K562 (cell line): Measurements from ENCODE around the gene ADD2. TPM values are rescaled to one million over a fixed set of nuclear protein-coding genes. Genes with fewer than 3 reads are reported as not detected.
A peak's percentile ranks its signal among the peaks of the same experiment; 100 is the strongest.

Source experiments
- ATF7 ChIP-seq: fragments of 450-650 bp; IDR thresholded peaks from 2 replicates; pipeline ENCODE4 v1.7.1; 2014; ENCODE audit warnings: mild to moderate bottlenecking, moderate library complexity
- CREB3 ChIP-seq: fragments of 450-650 bp; conservative IDR thresholded peaks from 2 replicates; pipeline ENCODE4 v1.6.1; 2016; ENCODE audit warnings: missing genetic modification characterization, low read depth, mild to moderate bottlenecking, missing compliant biosample characterization, moderate library complexity
- CREM ChIP-seq: IDR thresholded peaks from 2 replicates; pipeline ENCODE4 v1.6.1; 2014; ENCODE audit warnings: antibody characterized with exemption, low read depth
- CTBP1 ChIP-seq: fragments of 450-650 bp; IDR thresholded peaks from 2 replicates; pipeline ENCODE4 v1.6.1; 2016; ENCODE audit warnings: borderline replicate concordance
- FOXK2 ChIP-seq, 2 experiments: fragments of 450-650 bp; IDR thresholded peaks in 1 of 2; conservative IDR thresholded peaks in 1 of 2; 2 replicates each; pipeline ENCODE4 v1.6.1; 2016; ENCODE audit warnings: low read depth in 2 of 2, mild to moderate bottlenecking in 1 of 2
- GATA2 ChIP-seq: sonication (generic); formaldehyde crosslinking; IDR thresholded peaks from 2 replicates; pipeline ENCODE4 v1.4.0; 2020; ENCODE audit warnings: mild to moderate bottlenecking, missing genetic modification reagents
- HDAC1 ChIP-seq, 2 experiments: fragments of 450-650 bp; IDR thresholded peaks; 2 replicates each; pipeline ENCODE4 v1.6.1; 2016 to 2017; ENCODE audit warnings: inconsistent platforms in 1 of 2, mild to moderate bottlenecking in 1 of 2, moderate library complexity in 1 of 2
- KDM1A ChIP-seq, 2 experiments: fragments of 450-650 bp; IDR thresholded peaks; 2 replicates each; pipeline ENCODE4 v1.6.1; 2016; ENCODE audit warnings: mild to moderate bottlenecking in 2 of 2
- MEF2D ChIP-seq: conservative IDR thresholded peaks from 2 replicates; pipeline ENCODE4 v1.6.1; 2016; ENCODE audit warnings: low read depth, missing genetic modification characterization, missing compliant biosample characterization
- MNT ChIP-seq, 2 experiments: fragments of 450-650 bp; conservative IDR thresholded peaks; 2 replicates each; pipeline ENCODE4 v1.6.1; 2017; ENCODE audit warnings: mild to moderate bottlenecking in 2 of 2, moderate library complexity in 2 of 2
- NFIC ChIP-seq: fragments of 450-650 bp; IDR thresholded peaks from 2 replicates; pipeline ENCODE4 v1.6.1; 2017; ENCODE audit warnings: mild to moderate bottlenecking, inconsistent platforms
- NONO ChIP-seq, 2 experiments: fragments of 200-400 bp in 1 of 2; fragments of 450-650 bp in 1 of 2; formaldehyde crosslinking in 1 of 2; IDR thresholded peaks; 2 replicates each; pipeline ENCODE4 v1.6.1; 2017; ENCODE audit warnings: low read depth in 2 of 2, mild to moderate bottlenecking in 2 of 2, moderate library complexity in 2 of 2, low read length in 1 of 2
- OTX1 ChIP-seq: fragments of 450-650 bp; formaldehyde crosslinking; IDR thresholded peaks from 2 replicates; pipeline ENCODE4 v1.4.0; 2022; ENCODE audit warnings: mild to moderate bottlenecking
- PML ChIP-seq: IDR thresholded peaks from 2 replicates; pipeline ENCODE4 v1.6.1; 2012; ENCODE audit warnings: low read length, inconsistent platforms
- RBFOX2 ChIP-seq: fragments of 200-400 bp; formaldehyde crosslinking; IDR thresholded peaks from 2 replicates; pipeline ENCODE4 v1.6.1; 2017; ENCODE audit warnings: low read depth, mild to moderate bottlenecking, low read length, moderate library complexity
- SMARCE1 ChIP-seq: fragments of 450-650 bp; IDR thresholded peaks from 2 replicates; pipeline ENCODE4 v1.7.1; 2016; ENCODE audit warnings: mild to moderate bottlenecking
- SREBF1 ChIP-seq: fragments of 150-350 bp; IDR thresholded peaks from 2 replicates; pipeline ENCODE4 v1.6.1; 2014; ENCODE audit warnings: antibody characterized with exemption, low read depth, low read length, borderline replicate concordance
- SUPT5H ChIP-seq: fragments of 450-650 bp; IDR thresholded peaks from 2 replicates; pipeline ENCODE4 v1.6.1; 2016
- TAL1 ChIP-seq: fragments of 450-650 bp; IDR thresholded peaks from 2 replicates; pipeline ENCODE4 v1.6.1; 2016; ENCODE audit warnings: mild to moderate bottlenecking
- ZBTB11 ChIP-seq, 3 experiments: fragments of 200-800 bp in 1 of 3; fragments of 250-450 bp in 1 of 3; fragments of 450-650 bp in 1 of 3; sonication (Bioruptor Pico) in 1 of 3; sonication (Bioruptor generic) in 1 of 3; formaldehyde crosslinking in 1 of 3; IDR thresholded peaks; 2 replicates each; pipeline versions ENCODE4 v1.6.1 to v1.8.0; 2016 to 2022; ENCODE audit warnings: mild to moderate bottlenecking in 2 of 3, missing genetic modification characterization in 2 of 3, missing compliant biosample characterization in 1 of 3, moderate library complexity in 1 of 3
- ZBTB17 ChIP-seq: fragments of 450-650 bp; formaldehyde crosslinking; IDR thresholded peaks from 2 replicates; pipeline ENCODE4 v1.4.0; 2020; ENCODE audit warnings: mild to moderate bottlenecking
- ZNF511 ChIP-seq: sonication (generic); formaldehyde crosslinking; IDR thresholded peaks from 2 replicates; pipeline ENCODE4 v1.8.0; 2022; ENCODE audit warnings: mild to moderate bottlenecking, missing genetic modification reagents
- polyA plus RNA-seq, 8 experiments: library from polyadenylated mRNA; depleted of rRNA in 4 of 8; stranded (reverse) in 5 of 8; unstranded in 3 of 8; fragments of >200 nt; fragmentation: Nextera tagmentation in 2 of 8; fragmentation: Illumina TruSeq in 1 of 8; extraction: Ambion mirVana in 2 of 8; extraction: Trizol in 1 of 8; gene quantifications; 2 replicates each; pipeline versions ENCODE4 v1.2.1 to v1.2.3, GENCODE V29; 2011 to 2014; ENCODE audit warnings: inconsistent platforms in 1 of 8, missing spikeins in 1 of 8
- total RNA-seq, 7 experiments: library from RNA; depleted of rRNA in 6 of 7; stranded (reverse); fragments of >200 nt in 6 of 7; fragmentation: Illumina TruSeq in 2 of 7; extraction: Trizol in 2 of 7; gene quantifications; 2 replicates each; pipeline versions ENCODE4 v1.2.1 to v1.2.3, GENCODE V29; 2011 to 2021; ENCODE audit warnings: low replicate concordance in 1 of 7

The ADD2 gene
- total and polyA plus RNA-seq, 9 of the 15 experiments (the other 6 are each of a cell fraction or from before 2014, with no cell fraction given) = 3.5 to 63.0 (median 36.2) TPM

GRCh38 chr2:70717431-70718038, 50.5 kb downstream of the ADD2 start (continued):
- TF ChIP-seq PML = peak; percentile 76
- TF ChIP-seq NFIC = peak; percentile 61; the same call in 1 of the 2 replicates
- TF ChIP-seq RBFOX2 = peak; percentile 38
- TF ChIP-seq ZBTB11 (CRISPR knock-in tag; IDR thresholded peaks at IDR 0.05) = 0 out of 6 replicates have a peak, but pooled peaks of 1 of the 3 experiments have one; percentile 44
- TF ChIP-seq SMARCE1 = peak; percentile 85
- TF ChIP-seq SUPT5H = 0 out of 2 replicates have a peak, but pooled peaks have one; percentile 30
- peak; percentile 58; the same call in 1 of the 2 replicates for TF ChIP-seq ZBTB17 (CRISPR knock-in tag)
- peak; percentile 89 for TF ChIP-seq TAL1
- no peak for TF ChIP-seq SREBF1
- no peak for TF ChIP-seq OTX1 (CRISPR knock-in tag)
- TF ChIP-seq NONO (IDR thresholded peaks at IDR 0.05; ENCODE audit: low read depth in 2 of 2, low read length in 1 of 2) = peak in 1 of 2 experiments; percentile 30; a peak in 1 of 4 replicates
- peak in 1 of 2 experiments; percentile 45; a peak in 1 of 4 replicates for TF ChIP-seq HDAC1 (IDR thresholded peaks at IDR 0.05)
- 0 out of 2 replicates have a peak, but pooled peaks have one; percentile 17 for TF ChIP-seq MEF2D (tag)
- peak; percentile 20; the same call in 1 of the 2 replicates for TF ChIP-seq CREM
- TF ChIP-seq ZNF511 = no peak
- TF ChIP-seq MNT (conservative IDR thresholded peaks at IDR 0.05) = 0 out of 4 replicates have a peak, but pooled peaks of 1 of the 2 experiments have one; percentile 34
- TF ChIP-seq KDM1A (IDR thresholded peaks at IDR 0.05) = peak; percentile 35 to 43; a peak in 1 of 4 replicates
- TF ChIP-seq CREB3 = no peak
- peak; percentile 70; the same call in 1 of the 2 replicates for TF ChIP-seq ATF7
- peak; percentile 77 for TF ChIP-seq GATA2 (CRISPR knock-in tag)
- peak; percentile 48; the same call in 1 of the 2 replicates for TF ChIP-seq CTBP1
- TF ChIP-seq FOXK2 (conservative IDR thresholded peaks at IDR 0.05 in 1 of 2, IDR thresholded peaks at IDR 0.05 in 1 of 2; ENCODE audit: low read depth in 2 of 2) = peak in 1 of 2 experiments; percentile 92; a peak in 2 of 4 replicates
